Rectal smooth muscle tissue (tissue), 1 donor: ENCODE results near the gene MCAM.

Source experiments
- H3K27ac ChIP-seq: one replicate; pipeline ENCODE4 v1.7.0; 2013; ENCODE audit warnings: low read depth, low read length, inconsistent platforms
- H3K27me3 ChIP-seq: one replicate; pipeline ENCODE4 v1.7.0; 2013; ENCODE audit warnings: low read length; ENCODE audit not compliant: control insufficient read depth, insufficient read depth
- H3K36me3 ChIP-seq: one replicate; pipeline ENCODE4 v1.7.0; 2013; ENCODE audit warnings: low read length; ENCODE audit not compliant: control insufficient read depth, insufficient read depth
- H3K4me1 ChIP-seq: one replicate; pipeline ENCODE4 v1.7.0; 2013; ENCODE audit warnings: low read length; ENCODE audit not compliant: control insufficient read depth, insufficient read depth
- H3K4me3 ChIP-seq: one replicate; pipeline ENCODE4 v1.7.0; 2013; ENCODE audit warnings: low read length
- H3K9ac ChIP-seq: one replicate; pipeline ENCODE4 v1.7.0; 2013; ENCODE audit warnings: low read length

MCAM gene

DNA sequence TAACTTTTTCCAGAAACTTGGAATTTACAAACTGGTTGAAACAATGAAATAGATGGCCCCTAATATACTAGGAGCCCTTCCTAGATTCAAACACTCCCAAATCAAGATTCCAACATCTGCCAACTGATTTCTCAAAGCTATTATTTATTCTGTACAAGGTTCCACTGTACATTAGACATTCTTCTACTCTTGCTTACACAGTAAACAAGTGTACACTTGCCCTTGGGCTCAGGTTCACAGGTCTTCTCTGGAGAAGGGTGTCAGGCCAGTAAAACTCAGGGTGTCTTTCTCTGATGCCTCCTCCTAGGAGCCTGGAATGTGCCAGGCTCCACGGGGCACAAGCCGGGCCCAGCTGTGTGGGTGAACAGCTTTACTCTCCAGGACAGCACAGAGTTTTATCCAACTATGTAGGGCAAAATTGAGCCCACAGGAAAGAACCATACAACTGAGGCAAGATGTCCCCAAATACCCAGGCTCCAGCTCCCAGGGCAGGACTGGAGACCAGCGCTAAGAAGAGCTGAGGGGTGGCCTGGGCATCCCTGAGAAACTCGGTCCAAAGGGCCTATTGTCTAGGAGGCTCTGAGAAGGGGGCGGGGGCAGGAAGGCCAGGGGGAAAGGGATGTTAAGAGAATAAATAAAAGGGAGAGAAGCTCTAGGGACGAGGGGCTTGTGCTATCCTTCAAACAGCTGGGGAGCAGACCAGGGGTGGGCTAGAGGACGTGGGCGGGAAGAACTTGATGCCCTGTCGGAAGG lies 38.3 kb upstream of the MCAM start:
- H3K36me3 ChIP-seq, result peaks cover 3% of the 10 kb centered on the region
- no peak overlapping the region for H3K9ac ChIP-seq
- no peaks in the 10 kb centered on the region for H3K27me3 ChIP-seq
- H3K27ac ChIP-seq, result no peak overlapping the region
- no peak overlapping the region for H3K4me3 ChIP-seq
- H3K4me1 ChIP-seq, result no peaks in the 10 kb centered on the region

DNA sequence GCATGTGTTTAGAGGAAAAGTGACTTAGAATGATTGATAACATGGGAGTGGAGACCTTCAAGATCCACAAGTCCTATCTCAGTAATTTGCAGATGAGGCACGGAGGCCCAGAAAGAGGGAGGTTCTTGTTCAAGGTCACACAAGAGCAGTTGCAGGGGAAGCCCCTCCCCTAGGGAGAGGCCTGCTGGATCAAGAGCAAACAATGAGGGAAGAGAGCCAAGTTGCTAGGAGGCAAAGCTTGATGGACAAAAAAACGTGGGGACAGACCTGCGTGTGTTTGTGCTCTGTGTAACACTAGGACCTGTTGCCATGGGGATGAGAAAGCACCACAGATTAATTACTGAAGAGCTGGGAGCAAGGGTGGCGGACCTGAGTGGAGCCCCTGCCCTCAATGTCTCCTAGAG lies 35.9 kb upstream of the MCAM start:
- Histone ChIP-seq H3K4me1 (no peaks in the 10 kb centered on the region), H3K27me3 (no peaks in the 10 kb centered on the region), H3K36me3 (no peaks in the 10 kb centered on the region), H3K4me3 (no peak overlapping the region), H3K27ac (no peak overlapping the region), H3K9ac (no peak overlapping the region)

DNA sequence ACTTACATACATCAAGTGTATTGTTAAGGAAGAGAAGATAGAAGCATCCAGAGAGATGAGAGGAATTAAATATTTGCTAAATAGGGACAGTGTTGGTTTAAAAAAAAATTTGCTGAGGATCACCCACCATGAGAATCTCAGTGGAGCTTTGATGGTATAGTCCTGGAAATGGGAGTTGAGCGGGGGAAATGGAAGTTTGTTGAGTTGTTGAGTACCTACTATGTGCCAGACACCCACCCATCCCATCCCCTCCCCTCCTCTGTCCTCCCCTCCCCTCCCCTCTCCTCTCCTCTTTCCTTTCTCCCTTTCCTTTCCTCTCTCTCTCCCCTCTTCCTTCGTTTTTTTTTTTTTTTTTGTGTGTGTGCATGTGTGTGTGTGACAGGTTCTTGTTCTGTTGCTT lies 34.3 kb upstream of the MCAM start:
- Histone ChIP-seq H3K4me3 (no peak overlapping the region), H3K36me3 (no peaks in the 10 kb centered on the region), H3K9ac (no peak overlapping the region), H3K27me3 (no peaks in the 10 kb centered on the region), H3K4me1 (no peaks in the 10 kb centered on the region), H3K27ac (no peak overlapping the region)

DNA sequence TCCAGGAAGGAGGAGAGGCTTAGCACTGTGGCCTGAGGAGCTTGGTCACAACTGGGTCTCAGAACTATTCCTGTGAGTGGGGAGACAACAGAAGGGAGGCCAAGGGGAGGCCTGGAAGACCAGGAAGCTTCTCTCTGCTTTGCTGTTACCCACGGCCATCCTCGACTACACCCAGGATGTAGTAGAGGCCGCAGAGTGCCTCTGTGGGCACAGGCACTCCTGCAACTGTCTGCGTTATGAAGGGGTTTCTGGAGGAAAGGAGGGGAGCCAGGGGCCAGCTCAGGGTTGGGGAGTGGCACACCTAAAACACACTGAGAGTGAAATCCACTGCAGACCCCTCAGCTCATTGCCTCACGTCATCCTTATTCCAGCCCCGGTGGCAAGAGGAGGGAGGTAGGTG lies 33.4 kb upstream of the MCAM start:
- no peaks in the 10 kb centered on the region for H3K4me1 ChIP-seq
- no peaks in the 10 kb centered on the region for H3K27me3 ChIP-seq
- H3K4me3 ChIP-seq, result no peak overlapping the region
- H3K27ac ChIP-seq, result no peak overlapping the region
- H3K9ac ChIP-seq, result no peak overlapping the region
- H3K36me3 ChIP-seq, result no peaks in the 10 kb centered on the region

DNA sequence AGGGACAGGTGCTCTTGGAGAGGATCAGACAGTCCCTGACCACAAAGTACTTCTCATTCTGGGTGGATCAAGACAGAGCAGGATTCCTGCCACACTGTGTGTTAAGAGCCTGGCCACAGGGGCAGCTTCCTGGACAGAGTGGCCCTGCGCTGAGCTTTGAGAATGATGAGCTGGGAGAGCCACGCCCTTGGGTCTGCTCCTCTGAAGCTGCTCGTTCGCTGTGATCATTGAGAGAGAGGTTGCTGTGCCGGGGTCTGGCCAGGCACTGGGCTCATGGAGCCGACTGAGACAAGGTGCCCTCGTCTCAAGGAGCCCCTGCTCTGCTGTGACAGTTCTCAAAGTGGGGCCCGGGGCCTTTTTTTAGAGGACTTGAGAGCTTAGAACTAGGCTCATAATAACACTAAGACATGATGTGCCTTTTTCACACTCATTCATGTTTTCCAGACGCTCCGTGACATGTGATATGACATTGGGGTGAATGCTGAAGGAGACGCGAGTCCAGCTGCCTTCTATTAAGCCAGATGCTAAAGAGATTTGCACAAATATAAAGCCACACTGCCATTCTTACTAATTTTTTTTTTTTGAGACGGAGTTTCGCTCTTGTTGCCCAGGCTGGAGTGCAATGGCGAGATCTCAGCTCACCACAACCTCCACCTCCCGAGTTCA lies 31.1 kb upstream of the MCAM start:
- Histone ChIP-seq H3K36me3 (no peaks in the 10 kb centered on the region), H3K27ac (no peak overlapping the region), H3K9ac (no peak overlapping the region), H3K4me1 (no peaks in the 10 kb centered on the region), H3K27me3 (peaks cover 8% of the 10 kb centered on the region), H3K4me3 (no peak overlapping the region)

DNA sequence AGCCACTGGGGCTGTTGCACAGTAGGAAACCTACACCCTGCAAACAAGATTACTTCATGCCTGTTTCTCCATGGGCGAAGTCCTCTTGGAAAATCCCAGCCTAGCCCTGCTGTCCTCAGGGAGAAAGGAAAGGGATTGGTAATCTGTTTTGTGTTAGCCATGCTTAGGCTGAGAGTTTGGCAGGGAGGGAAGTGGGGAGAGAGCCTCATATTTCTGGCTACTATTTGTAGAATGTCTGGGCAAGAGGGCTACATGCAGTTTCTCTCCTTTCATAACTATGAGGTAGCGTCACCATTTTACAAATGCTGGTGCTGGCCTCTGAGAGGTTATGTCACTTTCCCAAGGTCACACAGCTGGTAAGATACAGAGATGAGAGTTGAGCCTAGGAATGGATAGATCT lies 30.3 kb upstream of the MCAM start:
- Histone ChIP-seq H3K4me3 (no peak overlapping the region), H3K27me3 (peaks cover 8% of the 10 kb centered on the region), H3K9ac (no peak overlapping the region), H3K36me3 (no peaks in the 10 kb centered on the region), H3K4me1 (no peaks in the 10 kb centered on the region), H3K27ac (no peak overlapping the region)

DNA sequence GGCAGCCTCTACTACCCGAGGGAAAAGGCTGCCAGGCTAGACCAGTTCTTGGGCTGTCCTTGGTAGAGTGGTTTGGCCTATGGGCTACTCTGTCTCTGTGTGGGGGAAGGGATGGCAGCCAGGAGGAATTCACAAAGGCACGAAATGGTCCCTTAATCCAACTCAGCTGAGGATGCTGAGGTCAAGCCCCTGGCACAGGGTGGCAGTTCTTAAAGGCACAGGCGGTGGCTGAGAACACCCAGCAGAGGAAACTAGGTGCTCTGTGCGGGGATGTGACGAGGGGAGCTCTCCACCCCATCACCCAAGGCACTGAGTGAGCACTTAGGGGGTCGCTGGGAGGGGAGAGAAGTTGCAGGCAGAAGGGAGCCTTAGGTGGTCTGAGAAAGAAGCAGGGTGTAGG lies 29.7 kb upstream of the MCAM start, which contains the start of gene MFRP:
Gene MFRP, minus strand, starts transcription at position 101 of the 400 bp plus-strand sequence. CDS start 192 bp downstream, outside the sequence.
- peaks cover 8% of the 10 kb centered on the region for H3K27me3 ChIP-seq
- no peaks in the 10 kb centered on the region for H3K36me3 ChIP-seq
- no peak within 1 kb of the TSS for H3K27ac ChIP-seq
- H3K4me1 ChIP-seq, result no peaks in the 10 kb centered on the region
- H3K4me3 ChIP-seq, result no peak within 1 kb of the TSS
- H3K9ac ChIP-seq, result no peak within 1 kb of the TSS

DNA sequence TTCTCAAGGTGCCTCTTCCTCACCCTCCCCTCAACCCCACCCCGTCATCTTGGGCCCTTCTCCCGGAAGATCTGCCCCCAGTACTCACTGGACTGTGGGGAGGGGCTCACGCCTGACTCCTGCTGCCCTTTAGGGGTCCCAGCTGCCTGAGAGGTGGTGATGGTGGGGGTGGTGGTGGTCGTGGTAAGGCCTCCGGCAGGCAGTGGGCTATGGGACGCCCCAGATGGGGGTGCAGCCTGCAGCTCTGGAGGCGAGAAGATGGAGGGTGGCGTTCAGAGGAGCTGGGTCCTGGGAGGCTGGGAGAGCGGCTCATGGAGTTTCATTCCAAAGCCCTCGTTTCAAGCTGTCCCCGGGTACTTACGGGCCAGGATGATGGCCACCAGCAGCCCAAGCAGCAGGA lies 28.8 kb upstream of the MCAM start:
- no peak overlapping the region for H3K27ac ChIP-seq
- no peaks in the 10 kb centered on the region for H3K36me3 ChIP-seq
- H3K4me1 ChIP-seq, result peaks cover 6% of the 10 kb centered on the region
- no peak overlapping the region for H3K4me3 ChIP-seq
- no peak overlapping the region for H3K9ac ChIP-seq
- peaks cover 16% of the 10 kb centered on the region for H3K27me3 ChIP-seq

DNA sequence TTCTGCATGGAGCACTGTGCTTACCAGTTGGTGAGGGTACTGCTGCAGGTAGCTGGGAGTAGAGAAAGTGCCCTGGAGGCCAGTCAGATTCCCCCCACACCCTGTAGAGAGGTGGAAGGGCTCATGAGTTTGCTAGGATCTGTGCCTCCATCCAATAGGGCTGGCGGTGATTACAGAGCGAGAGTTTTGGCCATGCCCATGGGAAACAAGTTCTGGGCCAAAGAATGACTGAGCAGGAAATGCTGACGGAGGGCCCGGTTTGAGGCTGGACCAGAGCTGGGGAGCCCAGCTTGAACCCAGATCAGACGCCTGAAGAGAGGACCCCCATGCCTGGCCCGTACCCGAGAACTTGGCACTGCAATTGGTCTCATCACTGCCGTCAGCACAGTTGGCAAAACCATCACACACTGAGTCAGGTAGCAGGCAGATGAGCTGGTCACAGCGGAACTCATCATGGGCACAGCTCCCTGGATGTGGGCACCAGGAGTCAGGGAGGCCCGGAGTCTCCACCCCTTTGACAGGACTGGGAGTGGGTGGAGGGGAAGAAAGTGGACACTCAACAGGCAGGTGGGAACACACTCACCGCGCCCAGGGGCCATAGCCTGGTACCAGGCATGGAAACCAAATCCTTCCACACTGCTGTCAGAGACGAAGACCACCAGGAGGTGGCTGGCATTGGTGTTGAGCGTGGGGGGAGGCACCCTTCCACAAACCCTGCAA lies 27.5 kb upstream of the MCAM start:
- H3K27me3 ChIP-seq, result peaks cover 19% of the 10 kb centered on the region
- H3K27ac ChIP-seq, result no peak overlapping the region
- no peak overlapping the region for H3K9ac ChIP-seq
- no peak overlapping the region for H3K4me3 ChIP-seq
- peaks cover 7% of the 10 kb centered on the region for H3K4me1 ChIP-seq
- H3K36me3 ChIP-seq, result no peaks in the 10 kb centered on the region

DNA sequence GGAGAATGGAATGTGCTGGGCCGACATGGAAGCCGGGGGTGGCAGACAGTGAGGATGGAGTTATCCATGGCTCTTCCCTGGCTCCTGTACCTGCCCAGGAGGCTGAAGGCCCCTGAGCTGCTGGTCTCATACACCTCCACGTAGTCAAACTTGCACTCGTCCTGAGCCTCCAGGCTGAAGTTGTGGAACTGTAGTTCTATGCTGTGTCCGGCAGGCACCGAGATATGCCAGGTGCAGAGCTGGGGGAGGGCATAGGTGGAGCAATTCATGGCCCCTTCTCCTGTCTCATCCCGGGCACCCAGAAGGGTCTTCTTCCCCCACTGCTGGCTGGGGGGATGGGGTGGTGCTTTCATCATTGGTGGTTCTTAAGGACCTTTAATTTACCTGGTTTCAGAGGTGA lies 26.8 kb upstream of the MCAM start:
- no peaks in the 10 kb centered on the region for H3K36me3 ChIP-seq
- no peak overlapping the region for H3K27ac ChIP-seq
- peaks cover 14% of the 10 kb centered on the region for H3K4me1 ChIP-seq
- no peak overlapping the region for H3K9ac ChIP-seq
- H3K27me3 ChIP-seq, result peaks cover 19% of the 10 kb centered on the region
- H3K4me3 ChIP-seq, result no peak overlapping the region

DNA sequence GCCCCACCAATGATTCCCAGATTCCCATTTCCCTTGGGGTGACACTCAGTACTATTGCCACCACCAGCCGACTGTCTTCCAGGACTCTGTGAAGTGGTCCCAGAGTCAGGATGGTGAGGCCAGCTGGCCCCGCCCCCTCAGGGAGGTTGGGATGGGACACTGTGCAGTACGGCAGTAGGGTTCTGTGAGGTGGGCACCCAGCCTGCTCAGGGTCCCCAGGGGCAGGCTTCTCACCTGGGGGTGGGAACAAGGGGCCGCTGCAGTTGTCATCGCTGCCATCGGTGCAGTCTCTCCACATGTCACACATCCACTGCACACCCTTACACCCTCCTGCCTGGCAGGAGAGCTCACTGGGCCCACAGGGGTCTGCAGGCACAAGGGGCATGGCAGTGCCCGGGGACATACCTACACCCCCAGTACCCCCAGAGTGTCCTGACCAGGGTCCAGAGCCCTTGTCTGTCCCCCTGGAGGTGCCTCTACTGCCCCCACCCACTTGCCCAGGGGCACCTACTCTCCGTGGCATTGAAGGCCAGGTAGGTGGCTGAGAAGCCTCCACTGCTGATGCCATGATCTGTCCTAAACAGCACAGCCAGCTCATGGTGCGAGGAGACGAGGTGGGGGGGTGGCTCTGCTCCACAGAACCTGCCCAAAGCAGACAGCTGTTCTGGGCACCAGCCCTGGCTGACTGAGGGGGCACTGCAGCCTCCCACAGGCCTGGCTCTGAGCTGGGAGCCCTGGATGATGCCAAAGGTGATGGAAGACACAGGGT lies 25.6 kb upstream of the MCAM start:
- no peak overlapping the region for H3K27ac ChIP-seq
- H3K27me3 ChIP-seq, result peaks cover 19% of the 10 kb centered on the region
- H3K4me3 ChIP-seq, result no peak overlapping the region
- H3K36me3 ChIP-seq, result no peaks in the 10 kb centered on the region
- peaks cover 20% of the 10 kb centered on the region for H3K4me1 ChIP-seq
- no peak overlapping the region for H3K9ac ChIP-seq

DNA sequence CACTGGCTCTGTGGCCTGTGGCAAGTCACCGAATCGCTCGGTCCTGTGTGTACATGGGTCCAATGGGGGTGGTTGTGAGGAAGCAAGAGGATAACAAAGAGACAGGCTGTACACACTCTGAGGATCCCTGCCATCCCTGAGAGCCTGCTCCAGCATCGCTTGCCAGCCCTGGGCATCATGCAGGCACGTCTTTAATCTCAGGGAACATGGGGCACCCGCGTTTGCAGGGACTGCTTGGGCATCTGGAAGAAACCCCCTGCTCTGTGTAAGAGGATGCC lies 25.0 kb upstream of the MCAM start:
- Histone ChIP-seq H3K27ac (no peak overlapping the region), H3K4me1 (peaks cover 20% of the 10 kb centered on the region), H3K36me3 (no peaks in the 10 kb centered on the region), H3K4me3 (no peak overlapping the region), H3K27me3 (peaks cover 19% of the 10 kb centered on the region), H3K9ac (no peak overlapping the region)
